GM19455 (cell line): ENCODE measurements around the gene POLA2.
"Not testable (repeated sequence)": the region's sequence is repeated elsewhere in the genome, so short reads cannot be mapped to it uniquely, and the experiment has no call there.

ENCODE experiments used
- ATAC-seq: cut with Tn5 transposase; IDR thresholded peaks from one replicate; pipeline ENCODE4 v1.9.1; 2021; ENCODE audit not compliant: unreplicated experiment

POLA2 gene

GRCh38 chr11:65241692-65242091 lies 20.1 kb upstream of the POLA2 start:
- no peak for ATAC-seq

GRCh38 chr11:65242389-65242788 lies 19.4 kb upstream of the POLA2 start:
- ATAC-seq, result no peak

GRCh38 chr11:65243797-65244196 lies 18.0 kb upstream of the POLA2 start:
- ATAC-seq, result no peak

GRCh38 chr11:65245046-65245445 lies 16.7 kb upstream of the POLA2 start:
- ATAC-seq, result not testable (repeated sequence)

GRCh38 chr11:65246506-65246905 lies 15.3 kb upstream of the POLA2 start:
- no peak for ATAC-seq

- ATAC-seq, result not testable (repeated sequence)
Measured at GRCh38 chr11:65248184-65248710, 13.5 kb upstream of the POLA2 start.

GRCh38 chr11:65251476-65251875 lies 10.3 kb upstream of the POLA2 start:
- ATAC-seq, result no peak

GRCh38 chr11:65254724-65255123 lies 7.0 kb upstream of the POLA2 start:
- no peak for ATAC-seq

GRCh38 chr11:65258988-65259387 lies 2.8 kb upstream of the POLA2 start:
- ATAC-seq, result no peak

- no peak for ATAC-seq
Measured at GRCh38 chr11:65260302-65260701, 1.5 kb upstream of the POLA2 start.

GRCh38 chr11:65260756-65261590 lies 789 bp upstream of the POLA2 start:
- peak; percentile 15 for ATAC-seq

- no peak for ATAC-seq
Measured at GRCh38 chr11:65262381-65262680, 569 bp downstream of the POLA2 start.

GRCh38 chr11:65262776-65263175 lies 1.0 kb downstream of the POLA2 start:
- no peak for ATAC-seq

GRCh38 chr11:65264747-65265146 lies 3.0 kb downstream of the POLA2 start:
- not testable (repeated sequence) for ATAC-seq

GRCh38 chr11:65266210-65266609 lies 4.4 kb downstream of the POLA2 start:
- ATAC-seq, result no peak

- no peak for ATAC-seq
Measured at GRCh38 chr11:65274735-65275682, 13.2 kb downstream of the POLA2 start.

- ATAC-seq, result no peak
Measured at GRCh38 chr11:65275906-65276305, 14.1 kb downstream of the POLA2 start.

GRCh38 chr11:65277631-65278277 lies 16.0 kb downstream of the POLA2 start:
- no peak for ATAC-seq

GRCh38 chr11:65278356-65278755 lies 16.6 kb downstream of the POLA2 start:
- ATAC-seq, result no peak

- ATAC-seq, result no peak
Measured at GRCh38 chr11:65279279-65279678, 17.5 kb downstream of the POLA2 start.

- no peak for ATAC-seq
Measured at GRCh38 chr11:65279741-65280440, 18.1 kb downstream of the POLA2 start.
